HUES64 (cell line): ENCODE data around the gene ROBO2.

Source experiments
- H3K27ac ChIP-seq: 2 replicates; pipeline ENCODE4 v1.7.0; 2013; ENCODE audit warnings: low read depth, low read length, inconsistent platforms
- H3K27me3 ChIP-seq: 2 replicates; pipeline ENCODE4 v1.6.1; 2013; ENCODE audit warnings: mild to moderate bottlenecking, low read length; ENCODE audit not compliant: insufficient read depth
- H3K36me3 ChIP-seq: 2 replicates; pipeline ENCODE4 v1.6.1; 2013; ENCODE audit warnings: mild to moderate bottlenecking, low read length; ENCODE audit not compliant: insufficient read depth
- H3K4me1 ChIP-seq: 2 replicates; pipeline ENCODE4 v1.6.1; 2013; ENCODE audit warnings: mild to moderate bottlenecking, low read length, moderate library complexity; ENCODE audit not compliant: insufficient read depth
- H3K4me3 ChIP-seq: 2 replicates; pipeline ENCODE4 v1.5.1; 2013; ENCODE audit warnings: mild to moderate bottlenecking, low read length, moderate library complexity
- H3K9ac ChIP-seq: 2 replicates; pipeline ENCODE4 v1.6.1; 2013; ENCODE audit warnings: mild to moderate bottlenecking, low read depth, low read length
- H3K9me3 ChIP-seq: 2 replicates; pipeline ENCODE4 v1.6.1; 2013; ENCODE audit warnings: low read depth, low read length; ENCODE audit not compliant: insufficient read depth
- WGBS: fragments of 150-250, 120-280 bp; methylation state at CpG from one replicate; pipeline ENCODE4 v1.1.7; 2013; ENCODE audit warnings: missing lambda C conversion rate; 5-methylcytosine and 5-hydroxymethylcytosine counted together

ROBO2 gene

GRCh38 chr3:77262361-77262760 lies 222.5 kb downstream of the ROBO2 start:
- no peaks in the 10 kb centered on the region for H3K27me3 ChIP-seq
- H3K36me3 ChIP-seq: no peaks in the 10 kb centered on the region
- no peak overlapping the region for H3K27ac ChIP-seq
- no peaks in the 10 kb centered on the region for H3K4me1 ChIP-seq
- no peak overlapping the region for H3K4me3 ChIP-seq
- no peaks in the 10 kb centered on the region for H3K9me3 ChIP-seq
- no peak overlapping the region for H3K9ac ChIP-seq
- 100% methylated on average over 2 of the region's 2 CpGs for WGBS

- no peak overlapping the region for H3K9ac ChIP-seq
- H3K27ac ChIP-seq: no peak overlapping the region
- no peaks in the 10 kb centered on the region for H3K36me3 ChIP-seq
- no peaks in the 10 kb centered on the region for H3K27me3 ChIP-seq
- no peak overlapping the region for H3K4me3 ChIP-seq
- no peaks in the 10 kb centered on the region for H3K9me3 ChIP-seq
- no peaks in the 10 kb centered on the region for H3K4me1 ChIP-seq
- 98% methylated on average over 3 of the region's 3 CpGs for WGBS
Measured at GRCh38 chr3:77267589-77267988, 227.7 kb downstream of the ROBO2 start.

GRCh38 chr3:77271306-77271705 lies 231.4 kb downstream of the ROBO2 start:
- 27% methylated on average over 1 of the region's 1 CpG for WGBS
- H3K36me3 ChIP-seq: no peaks in the 10 kb centered on the region
- no peak overlapping the region for H3K27ac ChIP-seq
- no peak overlapping the region for H3K4me3 ChIP-seq
- no peaks in the 10 kb centered on the region for H3K4me1 ChIP-seq
- H3K27me3 ChIP-seq: no peaks in the 10 kb centered on the region
- no peaks in the 10 kb centered on the region for H3K9me3 ChIP-seq
- no peak overlapping the region for H3K9ac ChIP-seq

- no peaks in the 10 kb centered on the region for H3K36me3 ChIP-seq
- H3K27ac ChIP-seq: no peak overlapping the region
- no peaks in the 10 kb centered on the region for H3K27me3 ChIP-seq
- 93% methylated on average over 6 of the region's 6 CpGs for WGBS
- H3K4me1 ChIP-seq: no peaks in the 10 kb centered on the region
- H3K9ac ChIP-seq: no peak overlapping the region
- H3K9me3 ChIP-seq: no peaks in the 10 kb centered on the region
- no peak overlapping the region for H3K4me3 ChIP-seq
Measured at GRCh38 chr3:77271711-77272110, 231.8 kb downstream of the ROBO2 start.

- H3K4me1 ChIP-seq: peaks cover 20% of the 10 kb centered on the region
- no peak overlapping the region for H3K9ac ChIP-seq
- no peaks in the 10 kb centered on the region for H3K9me3 ChIP-seq
- 67% methylated on average over 2 of the region's 2 CpGs for WGBS
- H3K4me3 ChIP-seq: no peak overlapping the region
- no peaks in the 10 kb centered on the region for H3K27me3 ChIP-seq
- H3K36me3 ChIP-seq: no peaks in the 10 kb centered on the region
- no peak overlapping the region for H3K27ac ChIP-seq
Measured at GRCh38 chr3:77279276-77279675, 239.4 kb downstream of the ROBO2 start.

GRCh38 chr3:77281721-77282120 lies 241.8 kb downstream of the ROBO2 start:
- 19% methylated on average over 8 of the region's 8 CpGs for WGBS
- Histone ChIP-seq H3K4me1 (peaks cover 20% of the 10 kb centered on the region), H3K36me3 (no peaks in the 10 kb centered on the region), H3K9ac (no peak overlapping the region), H3K4me3 (no peak overlapping the region), H3K27me3 (no peaks in the 10 kb centered on the region), H3K27ac (no peak overlapping the region), H3K9me3 (no peaks in the 10 kb centered on the region)

GRCh38 chr3:77283108-77283507 lies 243.2 kb downstream of the ROBO2 start:
- Histone ChIP-seq H3K27ac (no peak overlapping the region), H3K4me3 (no peak overlapping the region), H3K4me1 (peaks cover 20% of the 10 kb centered on the region), H3K27me3 (no peaks in the 10 kb centered on the region), H3K9me3 (no peaks in the 10 kb centered on the region), H3K36me3 (no peaks in the 10 kb centered on the region), H3K9ac (no peak overlapping the region)
- WGBS: 100% methylated on average over 2 of the region's 4 CpGs

- no peaks in the 10 kb centered on the region for H3K36me3 ChIP-seq
- 100% methylated on average over 1 of the region's 1 CpG for WGBS
- H3K27ac ChIP-seq: no peak overlapping the region
- no peak overlapping the region for H3K4me3 ChIP-seq
- no peaks in the 10 kb centered on the region for H3K9me3 ChIP-seq
- no peaks in the 10 kb centered on the region for H3K4me1 ChIP-seq
- no peaks in the 10 kb centered on the region for H3K27me3 ChIP-seq
- no peak overlapping the region for H3K9ac ChIP-seq
Measured at GRCh38 chr3:77288348-77288747, 248.4 kb downstream of the ROBO2 start.

GRCh38 chr3:77296527-77296926 lies 256.6 kb downstream of the ROBO2 start:
- WGBS: 87% methylated on average over 5 of the region's 5 CpGs
- H3K27ac ChIP-seq: no peak overlapping the region
- no peaks in the 10 kb centered on the region for H3K36me3 ChIP-seq
- H3K4me1 ChIP-seq: no peaks in the 10 kb centered on the region
- no peaks in the 10 kb centered on the region for H3K9me3 ChIP-seq
- no peak overlapping the region for H3K9ac ChIP-seq
- H3K4me3 ChIP-seq: no peak overlapping the region
- H3K27me3 ChIP-seq: no peaks in the 10 kb centered on the region

- Histone ChIP-seq H3K27me3 (no peaks in the 10 kb centered on the region), H3K4me1 (no peaks in the 10 kb centered on the region), H3K36me3 (no peaks in the 10 kb centered on the region), H3K4me3 (no peak overlapping the region), H3K9me3 (no peaks in the 10 kb centered on the region), H3K9ac (no peak overlapping the region), H3K27ac (no peak overlapping the region)
- 100% methylated on average over 1 of the region's 1 CpG for WGBS
Measured at GRCh38 chr3:77298417-77298816, 258.5 kb downstream of the ROBO2 start.

GRCh38 chr3:77303955-77304699 lies 264.2 kb downstream of the ROBO2 start:
- Histone ChIP-seq H3K27me3 (no peaks in the 10 kb centered on the region), H3K9ac (no peak overlapping the region), H3K4me1 (peaks cover 11% of the 10 kb centered on the region; the same call in 1 of the 2 replicates), H3K36me3 (no peaks in the 10 kb centered on the region), H3K4me3 (no peak overlapping the region), H3K9me3 (no peaks in the 10 kb centered on the region), H3K27ac (no peak overlapping the region)
- 69% methylated on average over 10 of the region's 12 CpGs for WGBS

- Histone ChIP-seq H3K4me3 (no peak overlapping the region), H3K36me3 (no peaks in the 10 kb centered on the region), H3K27ac (no peak overlapping the region), H3K9ac (no peak overlapping the region), H3K4me1 (peaks cover 11% of the 10 kb centered on the region; the same call in 1 of the 2 replicates), H3K27me3 (no peaks in the 10 kb centered on the region), H3K9me3 (no peaks in the 10 kb centered on the region)
- 78% methylated on average over 3 of the region's 3 CpGs for WGBS
Measured at GRCh38 chr3:77304700-77305021, 264.8 kb downstream of the ROBO2 start.
